IMR-90 (cell line): ENCODE measurements around the gene SERPINA9. TPM values are rescaled to one million over a fixed set of nuclear protein-coding genes. Genes with fewer than 3 reads are reported as not detected.

Experiments
- ATAC-seq: fragments of 200-7000 bp; cut with Tn5 transposase; 2 replicates; pipeline ENCODE4 v1.9.1; 2020; ENCODE audit warnings: low read depth, mild to moderate bottlenecking, moderate library complexity
- BruUV-seq: library from RNA; stranded (reverse); fragments of 400-500 nt; replicated peaks from 2 replicates; lab custom pipeline; 2021; lab: Mats Ljungman, UMichigan
- CTCF ChIA-PET: fragments of 300-600 bp; formaldehyde crosslinking; extraction: SDS; loops from one replicate; lab custom pipeline; 2021; ENCODE audit warnings: antibody characterized with exemption; lab: Yijun Ruan, JAX
- POLR2A ChIA-PET: fragments of 300-600 bp; sonication (Branson Sonifier 250); formaldehyde crosslinking; loops from one replicate; lab custom pipeline; 2022; ENCODE audit warnings: antibody characterized with exemption; ENCODE audit not compliant: unreplicated experiment; lab: Charles Lee
- DNase-seq: peaks from one replicate; pipeline ENCODE4 v3.0.0; 2013
- H2AFZ ChIP-seq: replicated peaks from 2 replicates; pipeline ENCODE3; 2013; ENCODE audit warnings: low read length, mild to moderate bottlenecking; ENCODE audit not compliant: poor library complexity
- H2AK5ac ChIP-seq: 2 replicates; pipeline ENCODE4 v1.6.1; 2013; ENCODE audit warnings: low read depth, low read length, inconsistent platforms
- H2AK9ac ChIP-seq: replicated peaks from 2 replicates; pipeline ENCODE3; 2013; ENCODE audit warnings: mild to moderate bottlenecking, low read depth, low read length, moderate library complexity; ENCODE audit not compliant: poor library complexity
- H2BK120ac ChIP-seq: 2 replicates; pipeline ENCODE4 v1.6.1; 2013; ENCODE audit warnings: low read depth, low read length, inconsistent platforms
- H2BK15ac ChIP-seq: 3 replicates; pipeline ENCODE4 v1.6.1; 2013; ENCODE audit warnings: low read depth, low read length, inconsistent platforms
- H2BK20ac ChIP-seq: 2 replicates; pipeline ENCODE4 v1.6.1; 2013; ENCODE audit warnings: low read depth, mild to moderate bottlenecking, inconsistent platforms, low read length, moderate library complexity
- H2BK5ac ChIP-seq: 2 replicates; pipeline ENCODE4 v1.6.1; 2013; ENCODE audit warnings: mild to moderate bottlenecking, low read depth, low read length, inconsistent platforms; ENCODE audit not compliant: poor library complexity, severe bottlenecking
- H3K14ac ChIP-seq: replicated peaks from 2 replicates; pipeline ENCODE4 v1.6.1; 2013; ENCODE audit warnings: low read depth, low read length, inconsistent platforms
- H3K18ac ChIP-seq: 2 replicates; pipeline ENCODE4 v1.6.1; 2013; ENCODE audit warnings: low read depth, low read length, control low read depth
- H3K23ac ChIP-seq: 2 replicates; pipeline ENCODE4 v1.6.1; 2013; ENCODE audit warnings: low read depth, low read length, inconsistent platforms
- H3K27ac ChIP-seq: 2 replicates; pipeline ENCODE4 v1.5.1; 2013; ENCODE audit warnings: mild to moderate bottlenecking, control low read depth, low read length; ENCODE audit not compliant: insufficient read depth
- H3K27me3 ChIP-seq: 2 replicates; pipeline ENCODE4 v1.6.1; 2013; ENCODE audit warnings: low read length; ENCODE audit not compliant: control insufficient read depth, insufficient read depth
- H3K36me3 ChIP-seq: 2 replicates; pipeline ENCODE4 v1.6.1; 2013; ENCODE audit warnings: low read length, mixed read lengths; ENCODE audit not compliant: control insufficient read depth, insufficient read depth
- H3K4ac ChIP-seq: 2 replicates; pipeline ENCODE4 v1.6.1; 2013; ENCODE audit warnings: low read depth, low read length, inconsistent platforms
- H3K4me1 ChIP-seq: 2 replicates; pipeline ENCODE4 v1.6.1; 2013; ENCODE audit warnings: low read length, mixed read lengths; ENCODE audit not compliant: control insufficient read depth, insufficient read depth
- H3K4me2 ChIP-seq: 2 replicates; pipeline ENCODE4 v1.6.1; 2013; ENCODE audit warnings: low read depth, mild to moderate bottlenecking, control low read depth, low read length, moderate library complexity
- H3K4me3 ChIP-seq: 2 replicates; pipeline ENCODE4 v1.5.1; 2013; ENCODE audit warnings: low read depth, mild to moderate bottlenecking, control low read depth, low read length, moderate library complexity; ENCODE audit not compliant: insufficient read depth
- H3K56ac ChIP-seq: 2 replicates; pipeline ENCODE4 v1.6.1; 2013; ENCODE audit warnings: low read length, inconsistent platforms; ENCODE audit not compliant: insufficient read depth; ENCODE audit errors: extremely low read depth
- H3K79me1 ChIP-seq, 2 experiments: 2 replicates each; pipeline ENCODE4 v1.6.1; 2013; ENCODE audit warnings: low read length in 2 of 2, inconsistent platforms in 1 of 2, low read depth in 1 of 2
- H3K9ac ChIP-seq: 2 replicates; pipeline ENCODE4 v1.6.1; 2013; ENCODE audit warnings: low read depth, low read length, control low read depth
- H3K9me1 ChIP-seq: 2 replicates; pipeline ENCODE4 v1.6.1; 2013; ENCODE audit warnings: low read length, inconsistent platforms; ENCODE audit not compliant: insufficient read depth
- H3K9me3 ChIP-seq: 2 replicates; pipeline ENCODE4 v1.6.1; 2013; ENCODE audit warnings: low read length; ENCODE audit not compliant: control insufficient read depth, insufficient read depth
- H4K20me1 ChIP-seq: 2 replicates; pipeline ENCODE4 v1.6.1; 2013; ENCODE audit warnings: low read length, inconsistent platforms; ENCODE audit not compliant: insufficient read depth
- H4K5ac ChIP-seq: 2 replicates; pipeline ENCODE4 v1.6.1; 2013; ENCODE audit warnings: mild to moderate bottlenecking, low read depth, low read length, control low read depth
- H4K8ac ChIP-seq, 2 experiments: 2 replicates each; pipeline ENCODE4 v1.6.1; 2013; ENCODE audit warnings: low read depth in 2 of 2, low read length in 2 of 2, control low read depth in 1 of 2, inconsistent platforms in 1 of 2
- H4K91ac ChIP-seq: 2 replicates; pipeline ENCODE4 v1.6.1; 2013; ENCODE audit warnings: low read depth, low read length, inconsistent platforms; ENCODE audit not compliant: insufficient read depth
- MAZ ChIP-seq: IDR thresholded peaks from 2 replicates; pipeline ENCODE4 v1.6.1; 2012; ENCODE audit warnings: low read depth, mild to moderate bottlenecking, low read length, improper control_type of control experiment, moderate library complexity, borderline replicate concordance
- WGBS, 2 experiments: methylation state at CpG; one replicate each; pipeline versions ENCODE4 v1.1.5 to v1.1.7; 2013; ENCODE audit warnings: missing lambda C conversion rate in 2 of 2; ENCODE audit not compliant: insufficient read length in 1 of 2; ENCODE audit errors: extremely low coverage in 2 of 2; 5-methylcytosine and 5-hydroxymethylcytosine counted together
- dilution Hi-C: fragments of 300-500 bp; cut with HindIII; formaldehyde crosslinking; loops from one replicate; pipeline ENCODE4 v1.14.3; 2018; ENCODE audit warnings: low sequenced_read_pairs; ENCODE audit not compliant: unreplicated experiment
- in situ Hi-C: fragments of 300-500 bp; cut with MboI; formaldehyde crosslinking; loops from 3 replicates; pipeline ENCODE4 v1.14.3; 2019; ENCODE audit warnings: low sequenced_read_pairs, inconsistent platforms, mixed read lengths
- intact Hi-C: fragments of 100-400 bp; cut with micrococcal nuclease; formaldehyde crosslinking; loops from 2 replicates; pipeline ENCODE4 v1.10.0; 2022
- polyA plus RNA-seq, 3 experiments: library from polyadenylated mRNA; depleted of rRNA; stranded (reverse); fragments of >200 nt; gene quantifications; 2 replicates each; pipeline ENCODE4 v1.2.3, GENCODE V29; 2012; ENCODE audit warnings: low replicate concordance in 1 of 3
- total RNA-seq: library from RNA; depleted of rRNA; stranded (reverse); fragments of >200 nt; gene quantifications from 2 replicates; pipeline ENCODE4 v1.2.3, GENCODE V29; 2012

SERPINA9 gene
- total and polyA plus RNA-seq, 2 of the 4 experiments (the other 2 are of a cell fraction), result 0.09 to 0.18 TPM

- no peak for TF ChIP-seq MAZ
- WGBS, 2 experiments, result no CpG with 5 or more reads among the region's 2 CpGs
- POLR2A ChIA-PET, result no interaction called here
These were observed 5.7 kb downstream of the SERPINA9 start for GRCh38 chr14:94470311-94470710.

More at GRCh38 chr14:94470311-94470710, 5.7 kb downstream of the SERPINA9 start:
- Histone ChIP-seq H3K27ac (no peak overlapping the region), H2BK5ac (no peak overlapping the region), H2AFZ (no peak overlapping the region), H3K56ac (no peak overlapping the region), H2BK120ac (no peak overlapping the region), H3K4ac (no peak overlapping the region), H3K9me1 (no peaks in the 10 kb centered on the region), H2BK15ac (no peak overlapping the region), H3K14ac (no peak overlapping the region), H3K4me1 (no peaks in the 10 kb centered on the region), H4K8ac (no peak overlapping the region), H3K79me1 (no peaks in the 10 kb centered on the region), H3K9ac (no peak overlapping the region), H3K36me3 (no peaks in the 10 kb centered on the region), H3K4me3 (no peak overlapping the region), H4K20me1 (no peaks in the 10 kb centered on the region), H4K91ac (no peak overlapping the region), H3K4me2 (no peak overlapping the region), H3K9me3 (no peaks in the 10 kb centered on the region), H3K27me3 (no peaks in the 10 kb centered on the region), H3K18ac (no peak overlapping the region), H2AK5ac (no peak overlapping the region), H4K5ac (no peak overlapping the region), H2BK20ac (no peak overlapping the region), H3K23ac (no peak overlapping the region), H2AK9ac (no peak overlapping the region)
- DNase-seq (no peak), ATAC-seq (no peak)
- intact Hi-C loops (no loop called here), in situ Hi-C loops (no loop called here), dilution Hi-C loops (no loop called here)
- no TSS peak for BruUV-seq
- CTCF ChIA-PET, result no interaction called here
